Measurements from ENCODE around the gene MTCL1.

GRCh38 chr18:8781671-8782070 is 76.3 kb downstream of the MTCL1 start:
- TF ChIP-seq EP300 (IDR thresholded peaks at IDR 0.05; ENCODE audit: borderline replicate concordance in 1 of 2, low read depth in 2 of 2, low read length in 2 of 2), result no peak
- TF ChIP-seq EZH2 (IDR thresholded peaks at IDR 0.05; ENCODE audit: low read depth, low read length, severe bottlenecking), result no peak
- no peak for TF ChIP-seq SUZ12 (IDR thresholded peaks at IDR 0.05; ENCODE audit: low read length)
- no peak for TF ChIP-seq CREB1 (IDR thresholded peaks at IDR 0.05)
